ENCODE measurements around the gene INPP1.

INPP1 gene

DNA sequence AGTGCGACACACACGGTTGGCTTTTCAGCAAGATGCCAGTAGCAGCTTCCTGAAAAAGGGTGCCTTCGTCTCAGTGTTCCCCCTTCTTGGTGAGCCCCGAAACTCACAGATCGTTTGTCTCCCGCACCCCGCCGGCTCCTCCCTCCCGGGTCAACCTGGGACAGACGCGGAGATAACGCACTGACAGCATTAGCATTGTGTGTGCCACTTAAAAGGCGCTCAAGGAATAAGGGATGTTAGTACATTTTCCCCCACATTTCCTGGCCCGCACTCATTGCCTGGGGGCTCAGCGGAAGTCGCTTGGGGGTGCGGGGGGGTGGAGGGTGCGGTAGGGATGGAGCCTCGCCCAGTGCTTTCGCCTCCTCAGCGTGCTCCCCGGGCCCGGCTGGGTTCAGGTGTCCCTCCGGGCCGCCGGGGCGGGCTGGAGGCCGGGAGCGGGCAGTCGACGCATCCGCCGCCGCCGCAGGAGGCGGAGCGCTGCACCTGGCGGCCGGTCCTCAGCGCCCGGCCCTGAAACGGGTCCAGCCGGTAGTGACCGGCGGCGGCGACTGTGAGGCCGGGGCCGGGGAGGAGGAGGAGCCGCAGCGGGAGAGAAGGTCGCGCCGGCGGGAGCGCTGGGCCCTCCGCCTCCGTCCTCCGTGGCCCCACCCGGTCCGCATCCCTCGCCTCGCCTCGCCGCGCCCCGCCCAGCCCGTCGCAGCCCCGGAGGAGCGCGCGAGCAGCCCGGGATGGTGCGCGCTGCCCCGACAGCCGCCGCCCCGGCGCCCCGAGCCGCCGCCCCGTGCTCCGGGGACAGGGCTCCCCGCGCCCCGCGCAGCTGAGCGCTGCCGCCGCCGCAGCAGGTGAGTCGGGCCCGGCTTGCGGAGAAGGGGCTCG is 64.5 kb downstream of the INPP1 start, which contains the start of gene MFSD6:
Gene MFSD6 (plus strand): TSS at position 694 of the 876 bp plus-strand sequence. CDS start 27,675 bp downstream, outside the sequence.
- Histone ChIP-seq H2AFZ (ENCODE audit: low read depth, low read length) (peak within 1 kb of the TSS; percentile 94), H3K4me3 (ENCODE audit: low read length) (peak within 1 kb of the TSS; percentile 87), H4K20me1 (ENCODE audit: insufficient read depth, low read length) (no peaks in the 10 kb centered on the region), H3K9ac (ENCODE audit: low read length) (peak within 1 kb of the TSS; percentile 81), H3K9me3 (ENCODE audit: insufficient read depth, low read length) (no peaks in the 10 kb centered on the region), H3K79me2 (ENCODE audit: low read length) (peaks cover 3% of the 10 kb centered on the region), H3K36me3 (replicated peaks; ENCODE audit: low read depth, low read length) (no peaks in the 10 kb centered on the region), H3K27ac (ENCODE audit: low read length) (peak within 1 kb of the TSS; percentile 21; the same call in 1 of the 2 replicates), H3K4me2 (ENCODE audit: low read length) (peak within 1 kb of the TSS; percentile 92), H3K4me1 (ENCODE audit: low read length) (peaks cover 19% of the 10 kb centered on the region), H3K27me3 (ENCODE audit: low read depth, low read length) (no peaks in the 10 kb centered on the region)
- no peak for TF ChIP-seq EZH2phosphoT487 (IDR thresholded peaks at IDR 0.05; ENCODE audit: low read depth)
- TF ChIP-seq, protein P1, sequence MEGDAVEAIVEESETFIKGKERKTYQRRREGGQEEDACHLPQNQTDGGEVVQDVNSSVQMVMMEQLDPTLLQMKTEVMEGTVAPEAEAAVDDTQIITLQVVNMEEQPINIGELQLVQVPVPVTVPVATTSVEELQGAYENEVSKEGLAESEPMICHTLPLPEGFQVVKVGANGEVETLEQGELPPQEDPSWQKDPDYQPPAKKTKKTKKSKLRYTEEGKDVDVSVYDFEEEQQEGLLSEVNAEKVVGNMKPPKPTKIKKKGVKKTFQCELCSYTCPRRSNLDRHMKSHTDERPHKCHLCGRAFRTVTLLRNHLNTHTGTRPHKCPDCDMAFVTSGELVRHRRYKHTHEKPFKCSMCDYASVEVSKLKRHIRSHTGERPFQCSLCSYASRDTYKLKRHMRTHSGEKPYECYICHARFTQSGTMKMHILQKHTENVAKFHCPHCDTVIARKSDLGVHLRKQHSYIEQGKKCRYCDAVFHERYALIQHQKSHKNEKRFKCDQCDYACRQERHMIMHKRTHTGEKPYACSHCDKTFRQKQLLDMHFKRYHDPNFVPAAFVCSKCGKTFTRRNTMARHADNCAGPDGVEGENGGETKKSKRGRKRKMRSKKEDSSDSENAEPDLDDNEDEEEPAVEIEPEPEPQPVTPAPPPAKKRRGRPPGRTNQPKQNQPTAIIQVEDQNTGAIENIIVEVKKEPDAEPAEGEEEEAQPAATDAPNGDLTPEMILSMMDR (IDR thresholded peaks at IDR 0.05; ENCODE audit: low read depth, low read length): no peak

DNA sequence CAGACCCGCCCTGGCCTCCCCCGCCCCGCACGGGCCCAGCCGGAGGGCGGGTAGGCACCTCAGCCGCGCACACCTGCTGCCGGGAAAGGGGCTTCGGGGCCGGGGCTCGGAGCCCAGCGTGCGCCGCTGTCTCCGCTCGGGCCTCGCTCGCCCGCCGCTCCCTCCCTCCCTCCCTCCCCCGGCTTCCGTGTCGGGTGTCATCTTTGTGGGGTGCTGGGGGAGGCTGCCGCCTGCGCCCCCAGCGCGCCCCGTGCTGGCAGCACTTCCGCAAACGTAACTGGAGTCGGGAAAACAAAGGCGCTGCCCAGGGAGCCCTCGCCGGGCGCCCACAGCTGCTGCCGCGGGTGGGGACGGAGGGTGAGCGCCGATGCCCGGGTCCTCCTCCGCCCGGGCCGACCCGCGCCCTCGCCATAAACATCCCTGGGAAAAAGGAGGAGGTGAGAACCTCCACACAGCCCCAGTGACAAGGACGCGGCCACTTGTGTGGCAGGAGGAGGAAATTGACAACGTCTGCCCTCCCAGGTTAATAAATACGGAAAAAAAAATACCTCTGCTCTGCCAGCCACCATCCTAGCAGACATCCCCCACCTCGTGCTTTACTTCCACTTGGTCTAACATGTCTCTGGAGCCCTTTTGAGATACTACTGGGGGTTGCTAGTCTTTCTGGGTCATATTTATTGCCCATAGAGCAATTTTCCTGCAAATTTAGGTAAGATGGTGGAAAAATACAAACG is 65.3 kb downstream of the INPP1 start:
- peak overlapping the region; percentile 92 for H3K4me2 ChIP-seq (ENCODE audit: low read length)
- peak overlapping the region; percentile 81 for H3K9ac ChIP-seq (ENCODE audit: low read length)
- no peaks in the 10 kb centered on the region for H3K36me3 ChIP-seq (replicated peaks; ENCODE audit: low read depth, low read length)
- peak overlapping the region; percentile 87 for H3K4me3 ChIP-seq (ENCODE audit: low read length)
- no peaks in the 10 kb centered on the region for H4K20me1 ChIP-seq (ENCODE audit: insufficient read depth, low read length)
- no peaks in the 10 kb centered on the region for H3K9me3 ChIP-seq (ENCODE audit: insufficient read depth, low read length)
- TF ChIP-seq EZH2phosphoT487 (IDR thresholded peaks at IDR 0.05; ENCODE audit: low read depth): no peak
- TF ChIP-seq, protein P1 (IDR thresholded peaks at IDR 0.05; ENCODE audit: low read depth, low read length): no peak
- peak overlapping the region; percentile 21; the same call in 1 of the 2 replicates for H3K27ac ChIP-seq (ENCODE audit: low read length)
- no peaks in the 10 kb centered on the region for H3K27me3 ChIP-seq (ENCODE audit: low read depth, low read length)
- H3K4me1 ChIP-seq (ENCODE audit: low read length): peaks cover 19% of the 10 kb centered on the region
- peak overlapping the region; percentile 63 for H2AFZ ChIP-seq (ENCODE audit: low read depth, low read length)
- H3K79me2 ChIP-seq (ENCODE audit: low read length): peaks cover 3% of the 10 kb centered on the region

DNA sequence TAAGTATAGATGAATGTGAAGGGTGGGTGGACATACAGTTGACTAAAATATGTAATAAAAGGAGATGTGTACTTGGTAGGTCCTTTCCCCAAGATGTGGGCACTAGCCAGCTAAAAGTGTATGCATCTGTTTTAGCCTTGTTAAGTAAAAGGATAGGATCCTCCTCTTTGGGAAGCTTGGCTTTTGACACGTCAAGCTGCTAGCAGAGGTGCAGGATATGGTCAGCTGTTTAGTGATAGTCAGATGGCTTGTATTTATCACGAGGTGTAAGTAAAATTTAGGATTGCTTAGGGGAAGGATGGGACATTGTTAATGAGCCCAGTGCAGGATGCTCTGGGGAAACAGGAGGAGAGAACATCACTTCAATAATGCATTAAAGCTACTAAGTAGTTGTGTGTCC is 66.2 kb downstream of the INPP1 start:
- Histone ChIP-seq H4K20me1 (ENCODE audit: insufficient read depth, low read length) (no peaks in the 10 kb centered on the region), H3K9ac (ENCODE audit: low read length) (peak overlapping the region; percentile 81), H3K4me3 (ENCODE audit: low read length) (peak overlapping the region; percentile 87), H3K27ac (ENCODE audit: low read length) (no peak overlapping the region), H3K79me2 (ENCODE audit: low read length) (peaks cover 3% of the 10 kb centered on the region), H3K4me2 (ENCODE audit: low read length) (peak overlapping the region; percentile 92), H3K4me1 (ENCODE audit: low read length) (peaks cover 19% of the 10 kb centered on the region), H3K27me3 (ENCODE audit: low read depth, low read length) (no peaks in the 10 kb centered on the region), H3K9me3 (ENCODE audit: insufficient read depth, low read length) (no peaks in the 10 kb centered on the region), H3K36me3 (replicated peaks; ENCODE audit: low read depth, low read length) (no peaks in the 10 kb centered on the region), H2AFZ (ENCODE audit: low read depth, low read length) (peak overlapping the region; percentile 63; the same call in 1 of the 2 replicates)
- no peak for TF ChIP-seq EZH2phosphoT487 (IDR thresholded peaks at IDR 0.05; ENCODE audit: low read depth)
- TF ChIP-seq, protein P1 (IDR thresholded peaks at IDR 0.05; ENCODE audit: low read depth, low read length): no peak

DNA sequence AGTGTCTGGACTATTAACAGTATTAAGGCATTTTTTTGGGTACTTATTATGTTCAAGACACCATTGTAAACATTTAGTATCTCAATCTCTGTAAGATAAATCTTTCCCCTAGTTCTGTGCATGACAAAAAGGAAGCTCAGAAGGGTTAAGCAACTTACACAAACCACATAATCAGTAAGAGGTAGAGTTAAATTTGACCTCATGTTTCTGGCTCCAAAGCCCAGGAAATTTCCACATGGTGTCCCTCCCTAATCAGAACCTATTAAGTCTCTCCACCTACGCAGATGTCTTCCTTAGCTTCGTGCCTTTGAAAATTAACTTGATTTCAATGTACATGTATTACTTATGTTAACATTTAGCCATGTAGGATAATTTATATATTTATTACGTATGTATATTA is 66.8 kb downstream of the INPP1 start:
- Histone ChIP-seq H3K4me3 (ENCODE audit: low read length) (no peak overlapping the region), H3K36me3 (replicated peaks; ENCODE audit: low read depth, low read length) (no peaks in the 10 kb centered on the region), H2AFZ (ENCODE audit: low read depth, low read length) (no peak overlapping the region), H3K9me3 (ENCODE audit: insufficient read depth, low read length) (no peaks in the 10 kb centered on the region), H3K4me2 (ENCODE audit: low read length) (no peak overlapping the region), H3K4me1 (ENCODE audit: low read length) (peaks cover 19% of the 10 kb centered on the region), H3K79me2 (ENCODE audit: low read length) (peaks cover 3% of the 10 kb centered on the region), H3K27ac (ENCODE audit: low read length) (no peak overlapping the region), H4K20me1 (ENCODE audit: insufficient read depth, low read length) (no peaks in the 10 kb centered on the region), H3K27me3 (ENCODE audit: low read depth, low read length) (no peaks in the 10 kb centered on the region), H3K9ac (ENCODE audit: low read length) (no peak overlapping the region)
- no peak for TF ChIP-seq EZH2phosphoT487 (IDR thresholded peaks at IDR 0.05; ENCODE audit: low read depth)
- TF ChIP-seq, protein P1 (IDR thresholded peaks at IDR 0.05; ENCODE audit: low read depth, low read length): no peak

Data from OCI-LY3 (cell line).